Endothelial cell of umbilical vein (primary cell): ENCODE data around the gene MCM5. TPM values are rescaled to one million over a fixed set of nuclear protein-coding genes. Genes with fewer than 3 reads are reported as not detected.

Experiments
- BruUV-seq: library from RNA; stranded (reverse); fragments of 400-500 nt; replicated peaks from 2 replicates; lab custom pipeline; 2021; lab: Mats Ljungman, UMichigan
- CTCF ChIA-PET: fragments of 300-600, 350-600 bp; sonication (Branson Sonifier 250); formaldehyde crosslinking; loops from one replicate; lab custom pipeline; 2021; ENCODE audit warnings: antibody characterized with exemption, inconsistent platforms; lab: Charles Lee
- POLR2A ChIA-PET: fragments of 300-600, 350-600 bp; sonication (Branson Sonifier 250); formaldehyde crosslinking; loops from one replicate; lab custom pipeline; 2021; ENCODE audit warnings: antibody characterized with exemption, inconsistent platforms; lab: Charles Lee
- DNase-seq: peaks from one replicate; pipeline ENCODE4 v3.0.0-alpha.2; 2011; ENCODE audit warnings: low read depth, low spot score
- FAIRE-seq: peaks from 2 replicates; lab custom pipeline; 2011; peaks lifted over from hg19 to GRCh38; lab: Jason Lieb, UNC
- H2AFZ ChIP-seq: 2 replicates; pipeline ENCODE4 v1.6.0; 2012; ENCODE audit warnings: low read depth, low read length, control low read depth, inconsistent platforms
- H3K27ac ChIP-seq: 2 replicates; pipeline ENCODE4 v1.5.1; 2011; ENCODE audit warnings: low read depth, mild to moderate bottlenecking, control low read depth, low read length, moderate library complexity; ENCODE audit not compliant: insufficient read depth
- H3K27me3 ChIP-seq, 2 experiments: 2 replicates each; pipeline versions ENCODE4 v1.6.0 to v1.6.1; 2011; ENCODE audit warnings: low read length in 2 of 2, mixed read lengths in 1 of 2; ENCODE audit not compliant: control insufficient read depth in 2 of 2, insufficient read depth in 2 of 2
- H3K36me3 ChIP-seq, 2 experiments: 2 replicates in 1 of 2; 3 replicates in 1 of 2; pipeline ENCODE4 v1.5.1; 2011; ENCODE audit warnings: low read length in 2 of 2, mild to moderate bottlenecking in 1 of 2, moderate library complexity in 1 of 2; ENCODE audit not compliant: control insufficient read depth in 2 of 2, insufficient read depth in 2 of 2; ENCODE audit errors: extremely low read depth in 1 of 2
- H3K4me1 ChIP-seq: 3 replicates; pipeline ENCODE4 v1.5.1; 2011; ENCODE audit warnings: mild to moderate bottlenecking, low read length; ENCODE audit not compliant: control insufficient read depth, insufficient read depth; ENCODE audit errors: extremely low read depth
- H3K4me2 ChIP-seq: 2 replicates; pipeline ENCODE4 v1.6.1; 2011; ENCODE audit warnings: low read length, control low read depth, mixed read lengths; ENCODE audit not compliant: insufficient read depth
- H3K4me3 ChIP-seq, 3 experiments: fragments of 200-600 bp in 1 of 3; sonication (generic), shearing (Covaris generic) in 1 of 3; replicated peaks in 1 of 3; 2 replicates each; pipeline ENCODE4 v1.5.1; 2011 to 2016; ENCODE audit warnings: control low read depth in 3 of 3, low read length in 3 of 3, mild to moderate bottlenecking in 2 of 3, inconsistent platforms in 1 of 3, low read depth in 1 of 3, moderate library complexity in 1 of 3; ENCODE audit not compliant: insufficient read depth in 1 of 3
- H3K79me2 ChIP-seq: 2 replicates; pipeline ENCODE4 v1.6.0; 2012; ENCODE audit warnings: low read length, inconsistent platforms; ENCODE audit not compliant: control insufficient read depth, insufficient read depth
- H3K9ac ChIP-seq: replicated peaks from 2 replicates; pipeline ENCODE3; 2011; ENCODE audit warnings: low read length, control low read depth; ENCODE audit not compliant: insufficient read depth; ENCODE audit errors: extremely low read depth
- H3K9me1 ChIP-seq: replicated peaks from 3 replicates; pipeline ENCODE4 v1.6.0; 2011; ENCODE audit warnings: mild to moderate bottlenecking, low read length; ENCODE audit not compliant: control insufficient read depth, insufficient read depth; ENCODE audit errors: extremely low read depth
- H3K9me3 ChIP-seq: replicated peaks from 2 replicates; pipeline ENCODE4 v1.5.1; 2012; ENCODE audit warnings: low read length, inconsistent platforms; ENCODE audit not compliant: control insufficient read depth, insufficient read depth
- H4K20me1 ChIP-seq: replicated peaks from 2 replicates; pipeline ENCODE3; 2011; ENCODE audit warnings: mild to moderate bottlenecking, low read length; ENCODE audit not compliant: control insufficient read depth, insufficient read depth; ENCODE audit errors: extremely low read depth
- CTCF ChIP-seq, 2 donors: IDR thresholded peaks; 1 replicate in 1 of 2; 2 replicates in 1 of 2; pipeline ENCODE4 v1.5.1; 2011; ENCODE audit warnings: low read length in 2 of 2, mild to moderate bottlenecking in 2 of 2, moderate library complexity in 2 of 2, control low read depth in 1 of 2, inconsistent platforms in 1 of 2, low read depth in 1 of 2; ENCODE audit not compliant: insufficient read depth in 1 of 2; ENCODE audit errors: extremely low read depth in 1 of 2
- GATA2 ChIP-seq: IDR thresholded peaks from 2 replicates; pipeline ENCODE4 v1.7.0; 2011; ENCODE audit warnings: low read depth, mild to moderate bottlenecking, moderate library complexity, mixed read lengths, low read length; ENCODE audit not compliant: insufficient read length, insufficient read depth
- POLR2A ChIP-seq: IDR thresholded peaks from 2 replicates; pipeline ENCODE4 v1.6.1; 2012; ENCODE audit warnings: low read depth, mild to moderate bottlenecking, control low read depth, low read length
- POLR2AphosphoS5 ChIP-seq: IDR thresholded peaks from 2 replicates; pipeline ENCODE4 v1.6.1; 2012; ENCODE audit warnings: low read depth, mild to moderate bottlenecking, control low read depth, low read length, moderate library complexity; ENCODE audit not compliant: insufficient read depth
- dilution Hi-C: fragments of 300-500 bp; cut with MboI; formaldehyde crosslinking; loops from one replicate; pipeline ENCODE4 v1.15.0; 2019; ENCODE audit warnings: low sequenced_read_pairs; ENCODE audit not compliant: extremely low pct_ligation_motif_present
- intact Hi-C: fragments of 100-400 bp; cut with micrococcal nuclease; formaldehyde crosslinking; loops from one replicate; pipeline ENCODE4 v1.10.0; 2022
- polyA plus RNA-seq, 4 experiments: library from polyadenylated mRNA; depleted of rRNA in 3 of 4; stranded (reverse) in 3 of 4; unstranded in 1 of 4; fragments of >200 nt; gene quantifications; 2 replicates each; pipeline versions ENCODE4 v1.2.1 to v1.2.3, GENCODE V29; 2011 to 2012; ENCODE audit warnings: missing spikeins in 1 of 4
- total RNA-seq: library from RNA; stranded (reverse); gene quantifications from 2 replicates; pipeline ENCODE4 v1.2.3, GENCODE V29; 2021

Gene MCM5
- total and polyA plus RNA-seq, 2 donors (not counting 3 experiments of a cell fraction or from before 2014, with no cell fraction given) = 67.8 to 111 TPM

GRCh38 chr22:35467681-35468434, 67.9 kb downstream of the MCM5 start:
- Histone ChIP-seq H3K36me3 (no peaks in the 10 kb centered on the region), H3K9me1 (no peaks in the 10 kb centered on the region), H3K27me3 (no peaks in the 10 kb centered on the region), H3K4me1 (peaks cover 27% of the 10 kb centered on the region), H3K9ac (peak overlapping the region; percentile 35), H3K4me3 (no peak overlapping the region), H3K4me2 (peak overlapping the region; percentile 40), H3K27ac (peak overlapping the region; percentile 60), H3K9me3 (no peaks in the 10 kb centered on the region), H3K79me2 (no peaks in the 10 kb centered on the region), H4K20me1 (no peaks in the 10 kb centered on the region), H2AFZ (peak overlapping the region; percentile 84)
- FAIRE-seq (peak; percentile 99), DNase-seq (peak; percentile 90)
- BruUV-seq = TSS peak; percentile 76
- CTCF ChIA-PET = interaction anchor here (0.7 to 2.1 kb wide), 6 partner anchors 11 to 99 kb away, joined by 3 to 13 read pairs (median 4); no protein-coding TSS in a partner anchor
- intact Hi-C loops (loop anchor here (2.0 kb wide), 1 partner anchor 13 kb away; no protein-coding TSS in a partner anchor), dilution Hi-C loops (no loop called here)
- POLR2A ChIA-PET = interaction anchor here (0.6 to 0.9 kb wide), 4 partner anchors 59 to 432 kb away, joined by 3 to 7 read pairs (median 4); no protein-coding TSS in a partner anchor
- TF ChIP-seq POLR2AphosphoS5 = peak; percentile 37
- TF ChIP-seq POLR2A = no peak

DNA sequence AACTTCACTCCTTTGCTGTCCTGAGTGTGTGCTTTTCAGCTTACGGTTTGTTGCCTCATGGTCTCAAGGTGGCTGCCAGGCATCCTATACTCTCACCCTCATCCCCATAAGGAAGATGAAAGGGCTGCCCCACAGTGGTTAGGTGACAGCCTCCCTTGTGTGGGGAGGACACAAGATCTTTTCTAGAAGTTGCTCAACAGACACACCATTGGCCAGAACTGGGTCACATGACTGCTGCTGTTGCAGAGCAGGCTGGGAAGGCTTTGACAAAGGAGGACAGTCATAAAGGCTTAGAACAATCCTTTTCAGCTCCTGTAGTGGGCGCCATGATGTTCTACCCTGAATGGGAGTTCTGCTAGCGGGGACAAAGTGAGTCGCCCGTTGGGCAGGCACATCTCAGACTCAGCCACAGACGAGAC, 71.0 kb downstream of the MCM5 start:
- DNase-seq (peak; percentile 33), FAIRE-seq (no peak)
- no TSS peak for BruUV-seq
- Histone ChIP-seq H3K27me3 (no peaks in the 10 kb centered on the region), H4K20me1 (no peaks in the 10 kb centered on the region), H2AFZ (peak overlapping the region; percentile 40), H3K36me3 (no peaks in the 10 kb centered on the region), H3K9me3 (no peaks in the 10 kb centered on the region), H3K4me1 (peaks cover 27% of the 10 kb centered on the region), H3K9ac (no peak overlapping the region), H3K9me1 (no peaks in the 10 kb centered on the region), H3K4me2 (peak overlapping the region; percentile 41), H3K79me2 (no peaks in the 10 kb centered on the region), H3K4me3 (no peak overlapping the region), H3K27ac (peak overlapping the region; percentile 77)
- intact Hi-C loops (loop anchor here (5.0 kb wide), 1 partner anchor 71 kb away; the partner anchor contains the start of gene RASD2), dilution Hi-C loops (no loop called here)
- ChIA-PET POLR2A (no interaction called here), CTCF (interaction anchor here (0.8 to 1.6 kb wide), 9 partner anchors 12 to 112 kb away, joined by 3 to 7 read pairs (median 4); no protein-coding TSS in a partner anchor)
- TF ChIP-seq CTCF (IDR thresholded peaks at IDR 0.05; ENCODE audit: extremely low read depth in 1 of 2, insufficient read depth in 1 of 2, low read depth in 1 of 2, low read length in 2 of 2) = peak in 1 of 2 donors; percentile 17
- TF ChIP-seq GATA2 = no peak
